Measurements from ENCODE around the gene DEDD.

DEDD gene

GRCh38 chr1:161091093-161091492, 41.4 kb downstream of the DEDD start:
- TF ChIP-seq, protein P1, sequence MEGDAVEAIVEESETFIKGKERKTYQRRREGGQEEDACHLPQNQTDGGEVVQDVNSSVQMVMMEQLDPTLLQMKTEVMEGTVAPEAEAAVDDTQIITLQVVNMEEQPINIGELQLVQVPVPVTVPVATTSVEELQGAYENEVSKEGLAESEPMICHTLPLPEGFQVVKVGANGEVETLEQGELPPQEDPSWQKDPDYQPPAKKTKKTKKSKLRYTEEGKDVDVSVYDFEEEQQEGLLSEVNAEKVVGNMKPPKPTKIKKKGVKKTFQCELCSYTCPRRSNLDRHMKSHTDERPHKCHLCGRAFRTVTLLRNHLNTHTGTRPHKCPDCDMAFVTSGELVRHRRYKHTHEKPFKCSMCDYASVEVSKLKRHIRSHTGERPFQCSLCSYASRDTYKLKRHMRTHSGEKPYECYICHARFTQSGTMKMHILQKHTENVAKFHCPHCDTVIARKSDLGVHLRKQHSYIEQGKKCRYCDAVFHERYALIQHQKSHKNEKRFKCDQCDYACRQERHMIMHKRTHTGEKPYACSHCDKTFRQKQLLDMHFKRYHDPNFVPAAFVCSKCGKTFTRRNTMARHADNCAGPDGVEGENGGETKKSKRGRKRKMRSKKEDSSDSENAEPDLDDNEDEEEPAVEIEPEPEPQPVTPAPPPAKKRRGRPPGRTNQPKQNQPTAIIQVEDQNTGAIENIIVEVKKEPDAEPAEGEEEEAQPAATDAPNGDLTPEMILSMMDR (IDR thresholded peaks at IDR 0.05; ENCODE audit: low read depth, low read length) = no peak
- DNase-seq = no peak
- H3K4me1 ChIP-seq = no peaks in the 10 kb centered on the region
- H3K36me3 ChIP-seq = no peaks in the 10 kb centered on the region
- H3K4me3 ChIP-seq (ENCODE audit: low read depth, low read length) = no peak overlapping the region
- H3K9me3 ChIP-seq = no peaks in the 10 kb centered on the region
- no peaks in the 10 kb centered on the region for H3K27me3 ChIP-seq

GRCh38 chr1:161090617-161091016, 41.9 kb downstream of the DEDD start:
- Histone ChIP-seq H3K9me3 (no peaks in the 10 kb centered on the region), H3K36me3 (no peaks in the 10 kb centered on the region), H3K4me1 (no peaks in the 10 kb centered on the region), H3K4me3 (ENCODE audit: low read depth, low read length) (no peak overlapping the region), H3K27me3 (no peaks in the 10 kb centered on the region)
- TF ChIP-seq, protein P1 (IDR thresholded peaks at IDR 0.05; ENCODE audit: low read depth, low read length) = no peak
- no peak for DNase-seq

GRCh38 chr1:161089938-161090337, 42.5 kb downstream of the DEDD start:
- no peaks in the 10 kb centered on the region for H3K4me1 ChIP-seq
- no peak for DNase-seq
- TF ChIP-seq, protein P1 (IDR thresholded peaks at IDR 0.05; ENCODE audit: low read depth, low read length) = no peak
- H3K27me3 ChIP-seq = no peaks in the 10 kb centered on the region
- H3K4me3 ChIP-seq (ENCODE audit: low read depth, low read length) = no peak overlapping the region
- no peaks in the 10 kb centered on the region for H3K36me3 ChIP-seq
- H3K9me3 ChIP-seq = no peaks in the 10 kb centered on the region

- TF ChIP-seq, protein P1 (IDR thresholded peaks at IDR 0.05; ENCODE audit: low read depth, low read length) = no peak
- no peaks in the 10 kb centered on the region for H3K27me3 ChIP-seq
- H3K4me3 ChIP-seq (ENCODE audit: low read depth, low read length) = no peak within 1 kb of the TSS
- H3K36me3 ChIP-seq = no peaks in the 10 kb centered on the region
- H3K4me1 ChIP-seq = no peaks in the 10 kb centered on the region
- no peak for DNase-seq
- no peaks in the 10 kb centered on the region for H3K9me3 ChIP-seq
Observed at GRCh38 chr1:161089251-161089924, 43.1 kb downstream of the DEDD start, which contains the start of gene NECTIN4. Gene NECTIN4, minus strand, starts transcription at chr1:161089558. Its CDS starts 262 bp downstream, at chr1:161089296.

GRCh38 chr1:161088587-161089110, 43.8 kb downstream of the DEDD start:
- DNase-seq = no peak
- Histone ChIP-seq H3K4me1 (peaks cover under 1% of the 10 kb centered on the region; the same call in 1 of the 2 replicates), H3K9me3 (no peaks in the 10 kb centered on the region), H3K27me3 (no peaks in the 10 kb centered on the region), H3K36me3 (no peaks in the 10 kb centered on the region), H3K4me3 (ENCODE audit: low read depth, low read length) (no peak overlapping the region)
- TF ChIP-seq, protein P1 (IDR thresholded peaks at IDR 0.05; ENCODE audit: low read depth, low read length) = no peak

DNA sequence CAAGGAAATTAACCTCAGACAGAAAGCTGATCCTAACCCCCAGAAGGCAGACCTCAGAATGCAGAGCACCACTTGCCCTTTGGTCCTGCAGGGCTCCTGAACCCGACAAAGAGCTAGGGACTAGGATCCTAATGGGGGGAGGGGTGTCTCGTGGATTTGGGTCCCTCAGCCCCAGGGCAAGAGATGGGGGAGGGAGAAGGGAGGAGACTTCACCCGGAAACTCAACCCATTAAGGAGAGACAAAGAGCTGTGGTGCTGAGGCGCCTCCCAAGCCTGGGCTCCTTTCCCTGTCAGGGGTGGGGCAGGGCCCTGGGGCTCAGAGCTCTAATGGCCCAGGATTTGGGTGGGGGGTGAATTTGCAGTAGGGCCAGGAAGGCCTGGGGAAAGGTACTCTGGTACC, 46.0 kb downstream of the DEDD start:
- no peaks in the 10 kb centered on the region for H3K27me3 ChIP-seq
- TF ChIP-seq, protein P1 (IDR thresholded peaks at IDR 0.05; ENCODE audit: low read depth, low read length) = no peak
- no peak overlapping the region for H3K4me3 ChIP-seq (ENCODE audit: low read depth, low read length)
- no peak for DNase-seq
- no peaks in the 10 kb centered on the region for H3K36me3 ChIP-seq
- H3K9me3 ChIP-seq = no peaks in the 10 kb centered on the region
- peaks cover 5% of the 10 kb centered on the region; the same call in 1 of the 2 replicates for H3K4me1 ChIP-seq
